Measurements from ENCODE around the gene TMEM87A.

Gene TMEM87A

DNA sequence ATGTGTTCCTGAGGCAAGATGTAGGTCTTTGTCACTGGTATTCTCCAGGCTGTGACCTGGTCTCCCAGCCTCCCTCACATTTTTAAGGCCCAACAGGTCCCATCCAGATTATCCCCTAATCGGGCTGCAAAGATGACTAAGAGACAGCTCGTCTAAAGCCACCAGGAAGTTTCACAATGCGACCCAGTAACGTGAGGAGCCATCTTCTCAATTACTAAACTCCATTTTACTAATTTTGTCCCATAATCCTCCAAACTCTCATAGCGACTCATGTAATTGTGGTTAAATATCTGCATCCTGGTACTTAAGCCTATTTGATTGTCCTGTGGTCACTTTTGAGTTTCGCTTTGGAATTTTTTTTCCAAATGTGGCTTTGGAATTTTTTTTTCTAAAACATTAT is 108.1 kb downstream of the TMEM87A start:
- no peak overlapping the region for H3K4me3 ChIP-seq (ENCODE audit: low read depth, low read length)
- TF ChIP-seq, protein P1, sequence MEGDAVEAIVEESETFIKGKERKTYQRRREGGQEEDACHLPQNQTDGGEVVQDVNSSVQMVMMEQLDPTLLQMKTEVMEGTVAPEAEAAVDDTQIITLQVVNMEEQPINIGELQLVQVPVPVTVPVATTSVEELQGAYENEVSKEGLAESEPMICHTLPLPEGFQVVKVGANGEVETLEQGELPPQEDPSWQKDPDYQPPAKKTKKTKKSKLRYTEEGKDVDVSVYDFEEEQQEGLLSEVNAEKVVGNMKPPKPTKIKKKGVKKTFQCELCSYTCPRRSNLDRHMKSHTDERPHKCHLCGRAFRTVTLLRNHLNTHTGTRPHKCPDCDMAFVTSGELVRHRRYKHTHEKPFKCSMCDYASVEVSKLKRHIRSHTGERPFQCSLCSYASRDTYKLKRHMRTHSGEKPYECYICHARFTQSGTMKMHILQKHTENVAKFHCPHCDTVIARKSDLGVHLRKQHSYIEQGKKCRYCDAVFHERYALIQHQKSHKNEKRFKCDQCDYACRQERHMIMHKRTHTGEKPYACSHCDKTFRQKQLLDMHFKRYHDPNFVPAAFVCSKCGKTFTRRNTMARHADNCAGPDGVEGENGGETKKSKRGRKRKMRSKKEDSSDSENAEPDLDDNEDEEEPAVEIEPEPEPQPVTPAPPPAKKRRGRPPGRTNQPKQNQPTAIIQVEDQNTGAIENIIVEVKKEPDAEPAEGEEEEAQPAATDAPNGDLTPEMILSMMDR (conservative IDR thresholded peaks at IDR 0.05; ENCODE audit: low read depth, low read length) = no peak
- no peak for DNase-seq (ENCODE audit: low read depth)

DNA sequence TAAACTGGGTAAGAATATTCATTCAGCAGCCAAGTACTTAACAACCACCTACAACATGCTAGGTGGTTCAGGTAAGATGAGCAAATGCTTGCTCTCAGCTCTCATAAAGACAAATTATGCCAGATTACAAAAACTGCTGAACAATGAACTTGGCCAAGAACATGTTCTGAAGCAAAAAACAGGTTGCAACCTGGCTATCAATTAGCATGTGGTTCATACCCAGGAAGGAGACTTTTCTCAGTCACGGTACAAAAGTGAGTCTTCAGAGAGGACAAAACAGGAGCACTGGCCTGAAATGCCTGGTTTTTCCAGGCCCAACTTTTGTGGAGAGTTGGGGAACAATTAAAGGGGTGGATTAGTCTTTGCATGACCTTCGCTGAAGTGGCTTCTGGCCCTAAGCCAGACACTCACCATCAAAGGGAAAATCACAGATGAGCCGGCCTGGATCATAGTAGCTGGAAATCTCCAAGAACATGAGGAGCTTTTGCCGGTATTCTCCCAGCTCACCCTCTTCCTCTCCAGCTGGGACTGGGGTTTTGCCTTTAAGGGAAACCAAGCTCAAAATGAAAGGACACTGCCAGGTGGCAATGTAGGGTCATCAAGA is 109.2 kb downstream of the TMEM87A start:
- no peak overlapping the region for H3K4me3 ChIP-seq (ENCODE audit: low read depth, low read length)
- no peak for DNase-seq (ENCODE audit: low read depth)
- TF ChIP-seq, protein P1 (conservative IDR thresholded peaks at IDR 0.05; ENCODE audit: low read depth, low read length) = no peak

DNA sequence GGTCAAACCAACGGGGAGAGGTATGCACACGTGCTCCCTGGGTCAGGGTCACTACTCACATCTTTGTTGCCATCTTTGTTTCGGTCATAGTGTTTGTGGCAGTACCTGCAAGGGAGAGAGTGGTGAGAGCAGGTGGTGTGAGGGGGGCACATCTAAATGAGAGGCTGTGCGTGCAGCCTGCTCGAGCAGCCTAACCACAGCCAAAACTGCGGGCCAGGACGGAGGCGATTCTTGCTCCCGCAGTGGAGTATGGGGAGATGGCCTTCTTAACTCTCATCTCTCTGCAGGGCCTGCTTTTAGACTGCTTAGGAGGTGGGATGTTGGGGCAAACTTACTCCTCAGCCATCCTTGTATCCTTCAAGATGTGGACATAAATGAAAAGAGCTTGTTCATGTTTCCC is 109.9 kb downstream of the TMEM87A start:
- TF ChIP-seq, protein P1 (conservative IDR thresholded peaks at IDR 0.05; ENCODE audit: low read depth, low read length) = no peak

More for the DNA sequence above, 109.9 kb downstream of the TMEM87A start:
- H3K4me3 ChIP-seq (ENCODE audit: low read depth, low read length) = no peak overlapping the region
- DNase-seq (ENCODE audit: low read depth) = no peak
